Upper lobe of left lung (tissue), 4 donors: ENCODE results near the gene RPL7A.

Source experiments
- EP300 ChIP-seq, 4 donors: sonication (generic); formaldehyde crosslinking; IDR thresholded peaks; one replicate each; pipeline ENCODE4 v1.5.1; 2017; ENCODE audit warnings: antibody characterized with exemption in 4 of 4, control low read depth in 2 of 4
- POLR2A ChIP-seq, 4 donors: fragments of 450-650 bp; IDR thresholded peaks; one replicate each; pipeline ENCODE4 v1.5.1; 2016 to 2017; ENCODE audit warnings: antibody characterized with exemption in 4 of 4, mild to moderate bottlenecking in 2 of 4
- POLR2AphosphoS5 ChIP-seq, 2 donors: sonication (generic); formaldehyde crosslinking; IDR thresholded peaks; one replicate each; pipeline ENCODE4 v1.5.1; 2017; ENCODE audit warnings: antibody characterized with exemption in 2 of 2
- TF ChIP-seq, protein P1 (sequence below), 6 experiments: fragments of 450-650 bp in 4 of 6; fragments of 200-600 bp in 2 of 6; sonication (generic) in 2 of 6; IDR thresholded peaks; one replicate each; pipeline ENCODE4 v1.5.1; 2016 to 2019; ENCODE audit warnings: antibody characterized with exemption in 6 of 6

DNA sequence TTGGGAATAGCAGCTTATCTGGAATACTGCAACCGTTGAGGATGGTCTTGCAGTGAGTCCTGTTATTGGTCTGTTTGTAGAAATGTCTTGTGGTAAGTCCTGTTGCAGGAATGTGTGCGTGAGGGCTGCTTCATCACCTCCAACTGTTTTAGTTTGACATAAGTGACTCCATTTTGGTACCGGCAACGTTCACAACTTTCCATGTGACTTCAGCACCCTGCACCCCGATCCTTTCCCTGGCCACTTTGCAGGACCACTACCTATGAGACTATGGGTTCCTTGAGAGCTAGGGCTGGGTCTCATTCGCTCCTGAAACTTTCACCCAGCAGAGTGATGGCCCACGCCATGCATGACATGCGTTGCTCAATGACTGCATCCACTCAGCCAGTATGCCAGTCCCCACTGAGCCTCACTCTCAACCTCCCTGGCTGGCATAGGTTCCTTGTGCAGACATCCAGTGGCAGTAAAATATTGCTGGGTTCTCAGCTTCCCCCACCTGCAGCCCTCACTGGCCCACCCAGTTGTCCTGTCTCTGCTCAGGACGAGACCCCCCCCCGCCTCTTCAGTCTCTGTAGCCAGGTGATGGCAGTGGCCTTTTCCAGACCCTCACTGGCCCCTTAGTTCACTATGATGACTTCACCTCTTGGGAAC, 20.1 kb upstream of the RPL7A start:
- TF ChIP-seq POLR2A (IDR thresholded peaks at IDR 0.05) (no peak), EP300 (IDR thresholded peaks at IDR 0.05) (no peak), POLR2AphosphoS5 (IDR thresholded peaks at IDR 0.05) (no peak)
- TF ChIP-seq, protein P1, sequence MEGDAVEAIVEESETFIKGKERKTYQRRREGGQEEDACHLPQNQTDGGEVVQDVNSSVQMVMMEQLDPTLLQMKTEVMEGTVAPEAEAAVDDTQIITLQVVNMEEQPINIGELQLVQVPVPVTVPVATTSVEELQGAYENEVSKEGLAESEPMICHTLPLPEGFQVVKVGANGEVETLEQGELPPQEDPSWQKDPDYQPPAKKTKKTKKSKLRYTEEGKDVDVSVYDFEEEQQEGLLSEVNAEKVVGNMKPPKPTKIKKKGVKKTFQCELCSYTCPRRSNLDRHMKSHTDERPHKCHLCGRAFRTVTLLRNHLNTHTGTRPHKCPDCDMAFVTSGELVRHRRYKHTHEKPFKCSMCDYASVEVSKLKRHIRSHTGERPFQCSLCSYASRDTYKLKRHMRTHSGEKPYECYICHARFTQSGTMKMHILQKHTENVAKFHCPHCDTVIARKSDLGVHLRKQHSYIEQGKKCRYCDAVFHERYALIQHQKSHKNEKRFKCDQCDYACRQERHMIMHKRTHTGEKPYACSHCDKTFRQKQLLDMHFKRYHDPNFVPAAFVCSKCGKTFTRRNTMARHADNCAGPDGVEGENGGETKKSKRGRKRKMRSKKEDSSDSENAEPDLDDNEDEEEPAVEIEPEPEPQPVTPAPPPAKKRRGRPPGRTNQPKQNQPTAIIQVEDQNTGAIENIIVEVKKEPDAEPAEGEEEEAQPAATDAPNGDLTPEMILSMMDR (IDR thresholded peaks at IDR 0.05), result no peak
